Astrocyte (in vitro differentiated cells and primary cell): Measurements from ENCODE around the gene PEA15. TPM values are rescaled to one million over a fixed set of nuclear protein-coding genes. Genes with fewer than 3 reads are reported as not detected.
A peak's percentile ranks its signal among the peaks of the same experiment; 100 is the strongest.

ENCODE experiments used
- DNase-seq: peaks from one replicate; pipeline ENCODE4 v3.0.0-alpha.2; 2010; ENCODE audit warnings: low read depth
- FAIRE-seq: peaks from 2 replicates; lab custom pipeline; 2011; peaks lifted over from hg19 to GRCh38; lab: Jason Lieb, UNC
- H2AFZ ChIP-seq: 2 replicates; pipeline ENCODE4 v1.6.0; 2012; ENCODE audit warnings: low read depth, low read length, inconsistent platforms
- H3K27ac ChIP-seq: 2 replicates; pipeline ENCODE4 v1.5.1; 2011; ENCODE audit warnings: low read depth, low read length, inconsistent platforms
- H3K27me3 ChIP-seq: 2 replicates; pipeline ENCODE4 v1.6.0; 2011; ENCODE audit warnings: low read length, inconsistent platforms; ENCODE audit not compliant: insufficient read depth
- H3K36me3 ChIP-seq: 2 replicates; pipeline ENCODE4 v1.5.1; 2011; ENCODE audit warnings: low read length, inconsistent platforms; ENCODE audit not compliant: insufficient read depth
- H3K4me1 ChIP-seq: 2 replicates; pipeline ENCODE4 v1.5.1; 2011; ENCODE audit warnings: low read length, inconsistent platforms; ENCODE audit not compliant: insufficient read depth
- H3K4me2 ChIP-seq: 2 replicates; pipeline ENCODE4 v1.6.0; 2012; ENCODE audit warnings: low read length, inconsistent platforms
- H3K4me3 ChIP-seq: 2 replicates; pipeline ENCODE4 v1.5.1; 2011; ENCODE audit warnings: low read depth, mild to moderate bottlenecking, low read length, inconsistent platforms; ENCODE audit not compliant: insufficient read depth
- H3K79me2 ChIP-seq: 2 replicates; pipeline ENCODE4 v1.6.0; 2012; ENCODE audit warnings: mild to moderate bottlenecking, low read length, inconsistent platforms; ENCODE audit not compliant: insufficient read depth
- H3K9ac ChIP-seq: 2 replicates; pipeline ENCODE4 v1.6.0; 2012; ENCODE audit warnings: mild to moderate bottlenecking, low read length, inconsistent platforms
- H3K9me3 ChIP-seq: 2 replicates; pipeline ENCODE4 v1.5.1; 2012; ENCODE audit warnings: low read depth, mild to moderate bottlenecking, low read length, inconsistent platforms; ENCODE audit not compliant: insufficient read depth
- H4K20me1 ChIP-seq: 2 replicates; pipeline ENCODE4 v1.6.0; 2012; ENCODE audit warnings: low read length, inconsistent platforms; ENCODE audit not compliant: insufficient read depth
- H3K27ac Mint-ChIP-seq: one replicate; pipeline ENCODE4 v1.8.0; 2021; ENCODE audit warnings: mild to moderate bottlenecking, mixed read lengths; ENCODE audit not compliant: unreplicated experiment
- H3K27me3 Mint-ChIP-seq: one replicate; pipeline ENCODE4 v1.8.0; 2021; ENCODE audit warnings: low read depth, mixed read lengths; ENCODE audit not compliant: unreplicated experiment
- H3K36me3 Mint-ChIP-seq: one replicate; pipeline ENCODE4 v1.8.0; 2021; ENCODE audit warnings: low read depth, mixed read lengths; ENCODE audit not compliant: unreplicated experiment
- H3K4me1 Mint-ChIP-seq: one replicate; pipeline ENCODE4 v1.8.0; 2021; ENCODE audit warnings: low read depth, mixed read lengths; ENCODE audit not compliant: unreplicated experiment
- H3K4me3 Mint-ChIP-seq: one replicate; pipeline ENCODE4 v1.8.0; 2021; ENCODE audit warnings: mild to moderate bottlenecking, moderate library complexity, mixed read lengths; ENCODE audit not compliant: unreplicated experiment
- H3K9me3 Mint-ChIP-seq: one replicate; pipeline ENCODE4 v1.8.0; 2021; ENCODE audit warnings: mild to moderate bottlenecking, mixed read lengths; ENCODE audit not compliant: unreplicated experiment
- CTCF ChIP-seq: IDR thresholded peaks from 2 replicates; pipeline ENCODE4 v1.5.1; 2011; ENCODE audit warnings: low read depth, mild to moderate bottlenecking, inconsistent platforms, low read length, moderate library complexity; ENCODE audit not compliant: insufficient read depth
- EZH2 ChIP-seq: IDR thresholded peaks from 2 replicates; pipeline ENCODE4 v1.6.1; 2012; ENCODE audit warnings: mild to moderate bottlenecking, low read length, inconsistent platforms; ENCODE audit not compliant: insufficient read depth
- total RNA-seq: library from RNA; stranded (reverse); gene quantifications from 2 replicates; pipeline ENCODE4 v1.2.1, GENCODE V29; 2021

The PEA15 gene
- total RNA-seq, 1 donor from 2014 or later, result 470 TPM

DNA sequence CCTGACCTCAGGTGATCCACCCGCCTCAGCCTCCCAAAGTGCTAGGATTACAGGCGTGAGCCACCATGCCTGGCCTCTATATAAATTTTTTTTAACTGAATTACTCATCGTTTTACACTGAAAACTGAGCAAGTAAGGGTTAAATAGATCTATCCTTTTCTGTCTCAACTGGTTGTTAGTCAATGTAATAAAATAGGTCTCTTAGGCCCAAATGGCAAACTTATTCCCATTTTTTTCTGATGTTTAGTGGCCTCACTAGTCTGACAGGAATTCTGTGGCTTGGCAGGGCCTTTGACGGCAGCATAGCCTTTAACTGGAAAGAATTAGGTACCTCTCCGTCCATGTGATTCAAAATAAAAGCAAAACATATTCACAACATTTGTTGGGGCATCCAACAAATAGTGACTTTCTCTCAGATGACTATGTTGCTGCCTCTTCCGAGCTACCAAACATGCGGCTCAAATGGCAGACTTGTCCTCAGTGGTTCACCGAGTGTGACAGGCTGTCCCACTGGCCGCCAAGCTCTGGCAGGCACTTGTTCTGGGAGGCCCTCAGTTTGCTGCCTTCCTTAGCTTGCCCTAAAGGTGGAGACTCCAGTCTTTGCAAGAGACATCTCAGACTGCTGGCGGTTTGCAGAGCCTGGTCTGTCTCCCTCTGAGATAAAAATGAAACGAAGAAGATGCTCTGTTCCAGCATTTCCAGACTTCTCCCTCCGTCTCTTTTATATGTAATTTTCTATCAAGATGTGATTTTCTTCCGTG lies 36.4 kb upstream of the PEA15 start:
- Mint-ChIP-seq H3K4me3 (no peak overlapping the region), H3K36me3 (no peaks in the 10 kb centered on the region), H3K9me3 (no peaks in the 10 kb centered on the region), H3K4me1 (peaks cover 33% of the 10 kb centered on the region), H3K27ac (no peak overlapping the region), H3K27me3 (peaks cover 20% of the 10 kb centered on the region)
- no peak overlapping the region for H2AFZ ChIP-seq
- H3K4me1 ChIP-seq, result peaks cover 7% of the 10 kb centered on the region
- peak; percentile 18 for DNase-seq
- no peak overlapping the region for H3K4me3 ChIP-seq
- TF ChIP-seq CTCF (no peak), EZH2 (no peak)
- H3K79me2 ChIP-seq, result no peaks in the 10 kb centered on the region
- no peaks in the 10 kb centered on the region for H3K36me3 ChIP-seq
- H3K27me3 ChIP-seq, result peaks cover 6% of the 10 kb centered on the region
- peak overlapping the region; percentile 39 for H3K4me2 ChIP-seq
- H3K9me3 ChIP-seq, result no peaks in the 10 kb centered on the region
- FAIRE-seq, result no peak
- H3K27ac ChIP-seq, result no peak overlapping the region
- no peak overlapping the region for H3K9ac ChIP-seq
- no peaks in the 10 kb centered on the region for H4K20me1 ChIP-seq

DNA sequence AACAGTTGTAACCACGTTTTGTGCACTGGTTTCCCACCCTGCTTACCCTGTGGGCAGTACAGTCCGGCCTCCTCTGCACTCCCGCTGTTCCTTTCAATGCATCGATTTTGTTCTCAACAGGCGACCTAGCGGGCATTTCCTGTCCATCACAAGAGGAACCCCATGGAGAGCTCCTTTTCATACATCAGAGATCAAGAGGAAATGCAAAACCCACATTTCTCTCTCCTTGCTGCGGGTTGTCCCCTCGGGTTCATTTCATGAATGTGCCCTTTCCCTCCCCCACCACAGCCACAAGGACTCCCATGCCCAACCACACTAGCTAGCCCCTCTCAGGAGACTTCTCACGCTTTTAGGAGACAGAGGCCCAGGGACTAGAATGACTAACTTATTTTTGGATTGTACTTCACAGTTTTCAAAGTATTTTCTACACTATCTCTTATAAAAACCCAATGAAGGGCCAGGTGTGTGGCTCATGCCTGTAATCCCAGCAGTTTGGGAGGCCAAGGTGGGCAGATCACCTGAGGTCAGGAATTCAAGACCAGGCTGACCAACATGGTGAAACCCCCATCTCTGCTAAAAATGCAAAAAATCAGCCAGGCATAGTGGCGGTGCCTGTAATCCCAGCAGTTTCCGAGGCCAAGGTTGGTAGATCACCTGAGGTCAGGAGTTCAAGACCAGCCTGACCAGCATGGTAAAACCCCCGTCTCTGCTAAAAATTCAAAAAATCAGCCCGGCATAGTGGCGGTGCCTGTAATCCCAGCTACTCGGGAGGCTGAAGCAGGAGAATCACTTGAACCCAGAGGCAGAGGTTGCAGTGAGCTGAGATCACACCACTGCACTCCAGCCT lies 35.4 kb upstream of the PEA15 start:
- DNase-seq (no peak), FAIRE-seq (no peak)
- H3K27me3 Mint-ChIP-seq, result peaks cover 29% of the 10 kb centered on the region
- H3K4me3 ChIP-seq, result no peak overlapping the region
- H3K36me3 ChIP-seq, result no peaks in the 10 kb centered on the region
- H3K27ac Mint-ChIP-seq, result no peak overlapping the region
- no peaks in the 10 kb centered on the region for H4K20me1 ChIP-seq
- no peaks in the 10 kb centered on the region for H3K79me2 ChIP-seq
- H3K27ac ChIP-seq, result no peak overlapping the region
- H3K4me3 Mint-ChIP-seq, result peak overlapping the region; percentile 15
- H3K27me3 ChIP-seq, result peaks cover 8% of the 10 kb centered on the region
- no peaks in the 10 kb centered on the region for H3K9me3 ChIP-seq
- H3K36me3 Mint-ChIP-seq, result no peaks in the 10 kb centered on the region
- no peaks in the 10 kb centered on the region for H3K9me3 Mint-ChIP-seq
- peak overlapping the region; percentile 39 for H3K4me2 ChIP-seq
- peaks cover 33% of the 10 kb centered on the region for H3K4me1 Mint-ChIP-seq
- no peak overlapping the region for H3K9ac ChIP-seq
- no peak overlapping the region for H2AFZ ChIP-seq
- TF ChIP-seq CTCF (no peak), EZH2 (no peak)
- H3K4me1 ChIP-seq, result peaks cover 7% of the 10 kb centered on the region

GRCh38 chr1:160171354-160171753 lies 33.8 kb upstream of the PEA15 start:
- Histone ChIP-seq H3K36me3 (no peaks in the 10 kb centered on the region), H3K79me2 (no peaks in the 10 kb centered on the region), H3K4me3 (no peak overlapping the region), H3K4me1 (peaks cover 7% of the 10 kb centered on the region), H3K9ac (no peak overlapping the region), H3K9me3 (no peaks in the 10 kb centered on the region), H3K27ac (no peak overlapping the region), H3K4me2 (peak overlapping the region; percentile 31), H4K20me1 (no peaks in the 10 kb centered on the region), H2AFZ (no peak overlapping the region), H3K27me3 (peaks cover 7% of the 10 kb centered on the region)
- Mint-ChIP-seq H3K4me1 (peaks cover 33% of the 10 kb centered on the region), H3K36me3 (no peaks in the 10 kb centered on the region), H3K9me3 (no peaks in the 10 kb centered on the region), H3K4me3 (no peak overlapping the region), H3K27me3 (peaks cover 28% of the 10 kb centered on the region), H3K27ac (no peak overlapping the region)
- DNase-seq, result peak; percentile 36
- TF ChIP-seq CTCF, result no peak
- TF ChIP-seq EZH2, result no peak
- peak; percentile 54 for FAIRE-seq
